HEK293 (cell line): ENCODE measurements around the gene CDC14B.

Experiments
- CTCF ChIA-PET: fragments of 350-600 bp; formaldehyde crosslinking; extraction: SDS; loops from one replicate; lab custom pipeline; 2021; ENCODE audit warnings: antibody characterized with exemption; lab: Yijun Ruan, JAX
- POLR2A ChIA-PET: fragments of 300-600 bp; formaldehyde crosslinking; extraction: SDS; loops from one replicate; lab custom pipeline; 2020; ENCODE audit warnings: antibody characterized with exemption, inconsistent platforms; lab: Yijun Ruan, JAX
- H3K27ac ChIP-seq: fragments of 200-500 bp; sonication (Bioruptor generic); 2 replicates; pipeline ENCODE4 v1.5.1; 2014; ENCODE audit warnings: low read depth, low read length, control low read depth, inconsistent platforms; ENCODE audit errors: extremely low read depth
- H3K36me3 ChIP-seq, 2 experiments: fragments of 200-500 bp in 1 of 2; sonication (Bioruptor generic) in 1 of 2; 1 replicate in 1 of 2; 2 replicates in 1 of 2; pipeline ENCODE4 v1.5.1; 2014 to 2017; ENCODE audit warnings: inconsistent platforms in 2 of 2, low read length in 2 of 2; ENCODE audit not compliant: control insufficient read depth in 2 of 2, insufficient read depth in 1 of 2
- H3K4me1 ChIP-seq: fragments of 200-500 bp; sonication (Bioruptor generic); 2 replicates; pipeline ENCODE4 v1.5.1; 2014; ENCODE audit warnings: mild to moderate bottlenecking, low read length, inconsistent platforms; ENCODE audit not compliant: control insufficient read depth, insufficient read depth
- H3K4me3 ChIP-seq: 2 replicates; pipeline ENCODE4 v1.5.1; 2011; ENCODE audit warnings: low read depth, mild to moderate bottlenecking, control low read depth, low read length, moderate library complexity
- H3K9me3 ChIP-seq: fragments of 200-500 bp; sonication (Bioruptor generic); 2 replicates; pipeline ENCODE4 v1.5.1; 2014; ENCODE audit warnings: low read depth, low read length, inconsistent platforms; ENCODE audit not compliant: control insufficient read depth, insufficient read depth
- ELK4 ChIP-seq: IDR thresholded peaks from 2 replicates; pipeline ENCODE4 v1.6.1; 2011; ENCODE audit warnings: mild to moderate bottlenecking, low read depth, low read length, borderline replicate concordance
- GLIS1 ChIP-seq: fragments of 450-650 bp; formaldehyde crosslinking; IDR thresholded peaks from 2 replicates; pipeline ENCODE4 v1.5.1; 2016; ENCODE audit warnings: missing biosample characterization, missing genetic modification characterization
- OSR2 ChIP-seq: fragments of 450-650 bp; formaldehyde crosslinking; IDR thresholded peaks from 2 replicates; pipeline ENCODE4 v1.5.1; 2016; ENCODE audit warnings: missing biosample characterization, missing genetic modification characterization
- PBX3 ChIP-seq: sonication (generic); formaldehyde crosslinking; IDR thresholded peaks from 2 replicates; pipeline ENCODE4 v1.8.1; 2022; ENCODE audit warnings: mild to moderate bottlenecking, moderate library complexity, missing genetic modification reagents
- PRDM10 ChIP-seq: fragments of 450-650 bp; formaldehyde crosslinking; IDR thresholded peaks from 2 replicates; pipeline ENCODE4 v1.5.1; 2016; ENCODE audit warnings: missing biosample characterization, missing genetic modification characterization
- TRIM28 ChIP-seq: IDR thresholded peaks from 2 replicates; pipeline ENCODE4 v1.6.1; 2011; ENCODE audit warnings: low read length, control low read depth, borderline replicate concordance
- ZNF132 ChIP-seq: fragments of 450-650 bp; formaldehyde crosslinking; IDR thresholded peaks from 2 replicates; pipeline ENCODE4 v1.5.1; 2017; ENCODE audit warnings: missing biosample characterization, missing genetic modification characterization, borderline replicate concordance
- ZNF184 ChIP-seq: fragments of 450-650 bp; IDR thresholded peaks from 2 replicates; pipeline ENCODE4 v1.5.1; 2018; ENCODE audit warnings: missing biosample characterization, mild to moderate bottlenecking, missing genetic modification characterization
- ZNF211 ChIP-seq: fragments of 450-650 bp; formaldehyde crosslinking; IDR thresholded peaks from 2 replicates; pipeline ENCODE4 v1.5.1; 2016; ENCODE audit warnings: low read depth, missing biosample characterization, missing genetic modification characterization
- ZNF239 ChIP-seq: fragments of 450-650 bp; formaldehyde crosslinking; IDR thresholded peaks from 2 replicates; pipeline ENCODE4 v1.5.1; 2016; ENCODE audit warnings: missing biosample characterization, missing genetic modification characterization
- ZNF280C ChIP-seq: fragments of 450-650 bp; formaldehyde crosslinking; IDR thresholded peaks from 2 replicates; pipeline ENCODE4 v1.5.1; 2016; ENCODE audit warnings: missing biosample characterization, missing genetic modification characterization
- ZNF350 ChIP-seq: fragments of 450-650 bp; formaldehyde crosslinking; IDR thresholded peaks from 2 replicates; pipeline ENCODE4 v1.5.0; 2017; ENCODE audit warnings: missing biosample characterization, mild to moderate bottlenecking, missing genetic modification characterization
- ZNF600 ChIP-seq: fragments of 450-650 bp; formaldehyde crosslinking; IDR thresholded peaks from 2 replicates; pipeline ENCODE4 v1.5.1; 2016; ENCODE audit warnings: missing biosample characterization, missing genetic modification characterization
- ZNF623 ChIP-seq: fragments of 450-650 bp; formaldehyde crosslinking; IDR thresholded peaks from 2 replicates; pipeline ENCODE4 v1.5.1; 2016; ENCODE audit warnings: missing biosample characterization, missing genetic modification characterization
- ZNF639 ChIP-seq: fragments of 450-650 bp; formaldehyde crosslinking; IDR thresholded peaks from 2 replicates; pipeline ENCODE4 v1.5.1; 2016; ENCODE audit warnings: missing biosample characterization, missing genetic modification characterization
- ZNF692 ChIP-seq: fragments of 450-650 bp; formaldehyde crosslinking; IDR thresholded peaks from 2 replicates; pipeline ENCODE4 v1.5.1; 2016; ENCODE audit warnings: missing biosample characterization, missing genetic modification characterization

CDC14B gene

GRCh38 chr9:96523374-96523773 lies 96.3 kb downstream of the CDC14B start:
- no peaks in the 10 kb centered on the region for H3K9me3 ChIP-seq
- H3K36me3 ChIP-seq: peaks cover 0 to 29% of the 10 kb centered on the region in 2 experiments; a peak in 2 of 3 replicates
- ChIA-PET POLR2A (interaction anchor here (0.8 kb wide), 1 partner anchor 74 kb away, joined by 3 read pairs; the partner anchor contains the start of gene HABP4), CTCF (no interaction called here)
- no peak overlapping the region for H3K4me3 ChIP-seq
- no peaks in the 10 kb centered on the region for H3K4me1 ChIP-seq
- H3K27ac ChIP-seq: no peak overlapping the region
- TF ChIP-seq OSR2 (tag by site-specific recombination): no peak
- no peak for TF ChIP-seq ELK4
- TF ChIP-seq PBX3 (CRISPR knock-in tag): no peak
- TF ChIP-seq ZNF184 (tag by site-specific recombination): no peak
- TF ChIP-seq GLIS1: no peak
- TF ChIP-seq PRDM10 (tag by site-specific recombination): no peak

- H3K9me3 ChIP-seq: no peaks in the 10 kb centered on the region
- CTCF ChIA-PET: interaction anchor here (0.8 kb wide), 1 partner anchor 144 kb away, joined by 5 read pairs; no protein-coding TSS in a partner anchor
- TF ChIP-seq ZNF639 (tag by site-specific recombination) (no peak), ZNF239 (tag by site-specific recombination) (no peak), ZNF692 (tag by site-specific recombination) (no peak), OSR2 (tag by site-specific recombination) (no peak), ZNF600 (tag by site-specific recombination) (no peak), TRIM28 (no peak), ZNF280C (no peak), ZNF211 (no peak), ZNF350 (tag by site-specific recombination) (no peak), ZNF132 (tag by site-specific recombination) (no peak), ZNF623 (tag by site-specific recombination) (no peak)
- TF ChIP-seq, all 188 proteins: peak for 0
- Histone ChIP-seq H3K27ac (no peak overlapping the region), H3K36me3 (peaks cover 0 to 29% of the 10 kb centered on the region in 2 experiments; a peak in 2 of 3 replicates), H3K4me1 (no peaks in the 10 kb centered on the region), H3K4me3 (no peak overlapping the region)
- POLR2A ChIA-PET: no interaction called here
Observed at GRCh38 chr9:96522366-96522765, 97.3 kb downstream of the CDC14B start.
